Skeletal muscle satellite cell (primary cell): ENCODE results near the gene ZNF488.

Experiments
- H3K27me3 ChIP-seq: 2 replicates; pipeline ENCODE4 v1.7.0; 2013; ENCODE audit warnings: low read length; ENCODE audit not compliant: control insufficient read depth, insufficient read depth
- H3K36me3 ChIP-seq: 2 replicates; pipeline ENCODE4 v1.7.0; 2013; ENCODE audit warnings: mild to moderate bottlenecking, control low read depth, low read length; ENCODE audit not compliant: insufficient read depth
- H3K4me1 ChIP-seq: 2 replicates; pipeline ENCODE4 v1.7.0; 2013; ENCODE audit warnings: low read length; ENCODE audit not compliant: control insufficient read depth, insufficient read depth
- H3K4me2 ChIP-seq: 2 replicates; pipeline ENCODE4 v1.7.0; 2013; ENCODE audit warnings: mild to moderate bottlenecking, low read length
- H3K4me3 ChIP-seq: 2 replicates; pipeline ENCODE4 v1.7.0; 2013; ENCODE audit warnings: low read length
- H3K9ac ChIP-seq: 2 replicates; pipeline ENCODE4 v1.7.0; 2013; ENCODE audit warnings: mild to moderate bottlenecking, low read depth, low read length, moderate library complexity
- H3K9me3 ChIP-seq: replicated peaks from 2 replicates; pipeline ENCODE4 v1.7.0; 2013; ENCODE audit warnings: mild to moderate bottlenecking, control low read depth, low read length

ZNF488 gene

GRCh38 chr10:47329855-47330254, 54.2 kb downstream of the ZNF488 start:
- no peak overlapping the region for H3K9ac ChIP-seq
- peaks cover 19% of the 10 kb centered on the region for H3K27me3 ChIP-seq
- no peak overlapping the region for H3K4me2 ChIP-seq
- no peak overlapping the region for H3K4me3 ChIP-seq
- no peaks in the 10 kb centered on the region for H3K9me3 ChIP-seq
- H3K4me1 ChIP-seq, result no peaks in the 10 kb centered on the region
- H3K36me3 ChIP-seq, result no peaks in the 10 kb centered on the region

- Histone ChIP-seq H3K4me1 (no peaks in the 10 kb centered on the region), H3K4me3 (no peak overlapping the region), H3K9ac (no peak overlapping the region), H3K4me2 (no peak overlapping the region), H3K27me3 (peaks cover 8% of the 10 kb centered on the region), H3K36me3 (no peaks in the 10 kb centered on the region), H3K9me3 (no peaks in the 10 kb centered on the region)
Observed at GRCh38 chr10:47326927-47327330, 57.2 kb downstream of the ZNF488 start.

GRCh38 chr10:47326306-47326926, 57.7 kb downstream of the ZNF488 start:
- H3K4me3 ChIP-seq, result no peak overlapping the region

DNA sequence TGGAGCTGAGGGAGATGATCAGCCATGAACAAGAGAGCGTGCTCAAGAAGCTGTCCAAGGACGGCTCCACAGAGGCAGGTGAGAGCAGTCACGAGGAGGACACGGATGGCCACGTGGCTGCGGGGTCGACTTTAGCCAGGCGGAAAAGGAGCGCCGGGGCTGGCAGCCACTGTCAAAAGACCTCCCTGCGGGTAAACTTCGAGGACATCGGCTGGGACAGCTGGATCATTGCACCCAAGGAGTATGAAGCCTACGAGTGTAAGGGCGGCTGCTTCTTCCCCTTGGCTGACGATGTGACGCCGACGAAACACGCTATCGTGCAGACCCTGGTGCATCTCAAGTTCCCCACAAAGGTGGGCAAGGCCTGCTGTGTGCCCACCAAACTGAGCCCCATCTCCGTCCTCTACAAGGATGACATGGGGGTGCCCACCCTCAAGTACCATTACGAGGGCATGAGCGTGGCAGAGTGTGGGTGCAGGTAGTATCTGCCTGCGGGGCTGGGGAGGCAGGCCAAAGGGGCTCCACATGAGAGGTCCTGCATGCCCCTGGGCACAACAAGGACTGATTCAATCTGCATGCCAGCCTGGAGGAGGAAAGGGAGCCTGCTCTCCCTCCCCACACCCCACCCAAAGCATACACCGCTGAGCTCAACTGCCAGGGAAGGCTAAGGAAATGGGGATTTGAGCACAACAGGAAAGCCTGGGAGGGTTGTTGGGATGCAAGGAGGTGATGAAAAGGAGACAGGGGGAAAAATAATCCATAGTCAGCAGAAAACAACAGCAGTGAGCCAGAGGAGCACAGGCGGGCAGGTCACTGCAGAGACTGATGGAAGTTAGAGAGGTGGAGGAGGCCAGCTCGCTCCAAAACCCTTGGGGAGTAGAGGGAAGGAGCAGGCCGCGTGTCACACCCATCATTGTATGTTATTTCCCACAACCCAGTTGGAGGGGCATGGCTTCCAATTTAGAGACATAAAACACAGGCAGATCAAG, 58.5 kb downstream of the ZNF488 start:
- Histone ChIP-seq H3K27me3 (peaks cover 17% of the 10 kb centered on the region), H3K4me3 (no peak overlapping the region), H3K36me3 (no peaks in the 10 kb centered on the region), H3K4me1 (no peaks in the 10 kb centered on the region), H3K4me2 (no peak overlapping the region), H3K9ac (no peak overlapping the region), H3K9me3 (no peaks in the 10 kb centered on the region)

More at GRCh38 chr10:47326306-47326926, 57.7 kb downstream of the ZNF488 start:
- no peaks in the 10 kb centered on the region for H3K9me3 ChIP-seq
- no peaks in the 10 kb centered on the region for H3K36me3 ChIP-seq
- H3K9ac ChIP-seq, result no peak overlapping the region
- H3K27me3 ChIP-seq, result peaks cover 9% of the 10 kb centered on the region
- no peak overlapping the region for H3K4me2 ChIP-seq
- H3K4me1 ChIP-seq, result no peaks in the 10 kb centered on the region

GRCh38 chr10:47323636-47324296, 60.3 kb downstream of the ZNF488 start:
- Histone ChIP-seq H3K27me3 (peaks cover 25% of the 10 kb centered on the region), H3K4me1 (no peaks in the 10 kb centered on the region), H3K9me3 (no peaks in the 10 kb centered on the region), H3K36me3 (no peaks in the 10 kb centered on the region), H3K4me3 (no peak overlapping the region), H3K9ac (no peak overlapping the region), H3K4me2 (no peak overlapping the region)

DNA sequence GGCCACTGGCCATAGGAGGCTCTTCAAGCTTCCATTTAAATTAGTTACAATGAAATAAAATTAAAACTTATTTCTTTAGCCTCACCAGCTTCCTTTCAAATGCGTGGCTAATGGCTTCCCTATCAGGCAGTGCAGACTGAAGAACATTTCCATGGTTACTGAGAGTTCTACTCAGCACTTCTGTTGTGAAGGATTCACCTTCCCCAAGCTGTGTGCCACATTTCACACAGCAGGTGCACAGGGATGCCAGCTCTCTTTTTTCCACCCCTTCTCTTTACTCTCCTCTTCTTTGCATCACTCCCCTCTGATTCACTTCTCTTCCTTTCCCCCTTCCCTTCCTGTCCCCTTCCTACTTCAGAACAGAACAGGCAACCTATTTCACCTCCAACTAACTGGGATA, 61.0 kb downstream of the ZNF488 start:
- Histone ChIP-seq H3K9ac (no peak overlapping the region), H3K4me1 (no peaks in the 10 kb centered on the region), H3K4me3 (no peak overlapping the region), H3K9me3 (no peaks in the 10 kb centered on the region), H3K27me3 (peaks cover 25% of the 10 kb centered on the region), H3K4me2 (no peak overlapping the region), H3K36me3 (no peaks in the 10 kb centered on the region)

GRCh38 chr10:47322300-47323061, 61.6 kb downstream of the ZNF488 start, which contains the start of gene GDF2:
TSS of gene GDF2 (plus strand) at chr10:47322454. CDS start at chr10:47322669, 215 bp downstream.
- Histone ChIP-seq H3K4me3 (no peak within 1 kb of the TSS), H3K27me3 (peaks cover 25% of the 10 kb centered on the region), H3K4me2 (no peak within 1 kb of the TSS)

GRCh38 chr10:47321521-47322195, 62.4 kb downstream of the ZNF488 start:
- Histone ChIP-seq H3K27me3 (peaks cover 33% of the 10 kb centered on the region), H3K36me3 (no peaks in the 10 kb centered on the region), H3K9ac (no peak overlapping the region), H3K4me1 (no peaks in the 10 kb centered on the region), H3K4me3 (no peak overlapping the region), H3K9me3 (no peaks in the 10 kb centered on the region), H3K4me2 (no peak overlapping the region)

More at GRCh38 chr10:47322300-47323061, 61.6 kb downstream of the ZNF488 start, which contains the start of gene GDF2:
- no peaks in the 10 kb centered on the region for H3K36me3 ChIP-seq
- H3K4me1 ChIP-seq, result no peaks in the 10 kb centered on the region
- no peak within 1 kb of the TSS for H3K9ac ChIP-seq
- no peaks in the 10 kb centered on the region for H3K9me3 ChIP-seq

DNA sequence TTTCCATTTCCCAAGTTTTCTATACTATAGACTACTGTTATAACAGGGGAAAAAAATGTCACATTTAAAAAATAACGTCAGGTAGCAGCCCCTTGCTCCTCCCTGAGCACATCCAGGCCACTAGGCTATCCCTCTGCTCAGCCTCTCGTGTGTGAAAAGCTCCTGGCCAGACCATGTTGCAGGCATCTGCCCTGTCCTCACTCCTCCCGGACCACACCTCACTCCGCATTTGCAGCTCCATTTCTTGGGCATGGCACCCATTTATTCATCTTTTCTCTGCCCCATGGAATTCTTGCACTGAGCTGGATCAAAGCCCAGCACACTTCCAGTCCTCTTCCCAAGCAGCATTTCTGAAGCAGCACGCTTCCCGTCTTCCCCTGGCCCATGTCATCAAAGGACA, 63.3 kb downstream of the ZNF488 start:
- peaks cover 34% of the 10 kb centered on the region for H3K27me3 ChIP-seq
- no peaks in the 10 kb centered on the region for H3K9me3 ChIP-seq
- H3K9ac ChIP-seq, result no peak overlapping the region
- H3K36me3 ChIP-seq, result no peaks in the 10 kb centered on the region
- H3K4me1 ChIP-seq, result no peaks in the 10 kb centered on the region
- H3K4me3 ChIP-seq, result no peak overlapping the region
- no peak overlapping the region for H3K4me2 ChIP-seq

DNA sequence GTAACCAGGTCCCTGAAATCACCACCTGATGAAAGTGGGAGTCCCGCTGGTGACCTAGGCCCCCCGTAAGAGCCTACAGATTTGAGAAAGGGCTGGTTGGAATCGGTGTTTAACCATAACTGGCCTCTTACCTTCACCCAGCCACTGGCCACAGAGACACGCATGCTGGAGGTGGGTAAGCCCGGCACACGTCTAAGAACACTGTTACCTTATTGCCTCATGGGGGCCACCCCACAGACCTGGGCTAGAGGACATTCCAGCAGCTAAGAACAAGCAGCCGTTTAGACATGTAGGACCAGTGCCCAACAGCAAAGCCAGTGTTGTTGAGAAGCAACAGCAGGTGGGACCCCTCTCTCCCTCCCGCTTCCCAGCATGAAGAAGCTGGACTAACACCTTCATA, 64.3 kb downstream of the ZNF488 start:
- H3K4me1 ChIP-seq, result no peaks in the 10 kb centered on the region
- peaks cover 34% of the 10 kb centered on the region for H3K27me3 ChIP-seq
- no peak overlapping the region for H3K4me3 ChIP-seq
- no peaks in the 10 kb centered on the region for H3K36me3 ChIP-seq
- H3K9ac ChIP-seq, result no peak overlapping the region
- H3K4me2 ChIP-seq, result no peak overlapping the region
- no peaks in the 10 kb centered on the region for H3K9me3 ChIP-seq
